Measurements from ENCODE around the gene TMEM145.

DNA sequence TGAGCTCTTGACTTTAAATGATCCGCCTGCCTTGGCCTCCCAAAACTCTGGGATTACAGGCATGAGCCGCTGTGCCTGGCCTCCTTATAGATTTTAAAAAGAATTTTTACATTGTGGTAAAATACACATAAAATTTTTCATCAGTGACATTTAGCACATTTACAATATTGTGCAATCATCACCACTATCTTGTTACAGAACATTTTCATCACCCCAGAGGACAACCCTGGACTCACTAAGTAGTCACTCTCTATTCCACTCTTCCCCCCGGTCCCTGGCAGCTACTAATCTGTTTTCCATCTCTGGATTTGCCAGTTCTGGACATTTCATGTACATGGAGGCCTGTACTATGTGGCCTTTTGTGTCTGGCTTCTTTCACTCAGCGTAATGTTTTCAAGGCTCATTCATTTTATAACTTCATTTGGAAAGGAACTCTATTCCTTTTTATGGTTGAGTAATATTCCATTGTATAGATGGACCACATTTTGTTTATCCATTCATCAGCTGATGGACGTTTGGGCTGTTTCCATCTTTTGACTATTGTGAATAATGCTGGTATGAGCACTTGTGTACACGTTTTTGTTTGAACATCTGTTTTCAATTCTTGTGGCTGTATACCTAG is 32.2 kb downstream of the TMEM145 start:
- TF ChIP-seq, protein P1, sequence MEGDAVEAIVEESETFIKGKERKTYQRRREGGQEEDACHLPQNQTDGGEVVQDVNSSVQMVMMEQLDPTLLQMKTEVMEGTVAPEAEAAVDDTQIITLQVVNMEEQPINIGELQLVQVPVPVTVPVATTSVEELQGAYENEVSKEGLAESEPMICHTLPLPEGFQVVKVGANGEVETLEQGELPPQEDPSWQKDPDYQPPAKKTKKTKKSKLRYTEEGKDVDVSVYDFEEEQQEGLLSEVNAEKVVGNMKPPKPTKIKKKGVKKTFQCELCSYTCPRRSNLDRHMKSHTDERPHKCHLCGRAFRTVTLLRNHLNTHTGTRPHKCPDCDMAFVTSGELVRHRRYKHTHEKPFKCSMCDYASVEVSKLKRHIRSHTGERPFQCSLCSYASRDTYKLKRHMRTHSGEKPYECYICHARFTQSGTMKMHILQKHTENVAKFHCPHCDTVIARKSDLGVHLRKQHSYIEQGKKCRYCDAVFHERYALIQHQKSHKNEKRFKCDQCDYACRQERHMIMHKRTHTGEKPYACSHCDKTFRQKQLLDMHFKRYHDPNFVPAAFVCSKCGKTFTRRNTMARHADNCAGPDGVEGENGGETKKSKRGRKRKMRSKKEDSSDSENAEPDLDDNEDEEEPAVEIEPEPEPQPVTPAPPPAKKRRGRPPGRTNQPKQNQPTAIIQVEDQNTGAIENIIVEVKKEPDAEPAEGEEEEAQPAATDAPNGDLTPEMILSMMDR (IDR thresholded peaks at IDR 0.05) = no peak
- TF ChIP-seq POLR2A (IDR thresholded peaks at IDR 0.05) (no peak), POLR2AphosphoS5 (IDR thresholded peaks at IDR 0.05) (no peak)

Data from prostate gland (tissue), 2 donors.